Gastrocnemius medialis (tissue), 4 donors: ENCODE data around the gene LRRC45.

ENCODE experiments used
- POLR2A ChIP-seq, 2 donors: fragments of 450-650 bp; IDR thresholded peaks; one replicate each; pipeline ENCODE4 v1.6.1; 2017; ENCODE audit warnings: antibody characterized with exemption in 2 of 2, mild to moderate bottlenecking in 2 of 2, moderate library complexity in 2 of 2
- TF ChIP-seq, protein P1 (sequence below), 5 experiments: fragments of 450-650 bp in 3 of 5; fragments of 200-600 bp in 2 of 5; sonication (generic) in 2 of 5; IDR thresholded peaks in 4 of 5; conservative IDR thresholded peaks in 1 of 5; 1 replicate in 4 of 5; 2 replicates in 1 of 5; pipeline ENCODE4 v1.5.1; 2016 to 2019; ENCODE audit warnings: antibody characterized with exemption in 5 of 5, mild to moderate bottlenecking in 3 of 5, moderate library complexity in 3 of 5

DNA sequence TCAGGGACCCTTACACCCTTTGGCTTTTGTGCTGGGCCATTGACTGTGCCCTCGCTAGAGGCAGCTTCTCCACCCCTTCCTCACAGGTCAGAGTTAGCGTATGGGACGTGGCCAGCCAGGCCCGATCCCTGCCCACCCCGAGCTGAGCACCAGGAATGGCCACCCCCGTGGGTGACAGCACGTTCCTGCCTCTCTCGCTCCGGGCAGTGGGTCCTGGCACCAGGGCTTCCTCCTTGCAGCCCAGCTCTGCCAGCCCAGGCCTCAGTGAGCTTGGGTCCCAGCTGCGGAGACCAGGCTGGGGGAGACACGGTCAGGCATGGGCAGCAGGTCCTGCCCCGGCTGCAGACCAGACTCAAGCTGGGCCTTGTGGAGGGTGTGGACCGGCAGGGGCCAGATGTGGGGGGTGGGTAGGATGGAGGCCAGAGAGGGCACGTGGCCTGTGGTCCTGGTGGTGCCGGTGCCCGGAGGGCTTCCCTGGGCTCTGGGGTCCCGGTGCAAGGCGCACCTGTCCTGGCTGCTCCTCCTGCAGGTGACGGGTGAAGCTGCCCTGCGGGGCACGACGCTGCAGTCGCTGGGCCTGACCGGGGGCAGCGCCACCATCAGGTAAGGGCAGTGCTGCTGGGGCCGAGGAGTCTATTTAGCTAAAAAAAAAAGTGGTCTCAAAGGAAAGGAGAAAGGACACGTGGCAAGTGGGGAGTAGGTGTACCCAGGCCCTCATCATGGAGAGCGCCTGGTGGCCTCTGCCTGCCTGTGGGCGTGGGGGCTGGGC is 27.5 kb upstream of the LRRC45 start:
- TF ChIP-seq, protein P1, sequence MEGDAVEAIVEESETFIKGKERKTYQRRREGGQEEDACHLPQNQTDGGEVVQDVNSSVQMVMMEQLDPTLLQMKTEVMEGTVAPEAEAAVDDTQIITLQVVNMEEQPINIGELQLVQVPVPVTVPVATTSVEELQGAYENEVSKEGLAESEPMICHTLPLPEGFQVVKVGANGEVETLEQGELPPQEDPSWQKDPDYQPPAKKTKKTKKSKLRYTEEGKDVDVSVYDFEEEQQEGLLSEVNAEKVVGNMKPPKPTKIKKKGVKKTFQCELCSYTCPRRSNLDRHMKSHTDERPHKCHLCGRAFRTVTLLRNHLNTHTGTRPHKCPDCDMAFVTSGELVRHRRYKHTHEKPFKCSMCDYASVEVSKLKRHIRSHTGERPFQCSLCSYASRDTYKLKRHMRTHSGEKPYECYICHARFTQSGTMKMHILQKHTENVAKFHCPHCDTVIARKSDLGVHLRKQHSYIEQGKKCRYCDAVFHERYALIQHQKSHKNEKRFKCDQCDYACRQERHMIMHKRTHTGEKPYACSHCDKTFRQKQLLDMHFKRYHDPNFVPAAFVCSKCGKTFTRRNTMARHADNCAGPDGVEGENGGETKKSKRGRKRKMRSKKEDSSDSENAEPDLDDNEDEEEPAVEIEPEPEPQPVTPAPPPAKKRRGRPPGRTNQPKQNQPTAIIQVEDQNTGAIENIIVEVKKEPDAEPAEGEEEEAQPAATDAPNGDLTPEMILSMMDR (IDR thresholded peaks at IDR 0.05 in 4 of 5, conservative IDR thresholded peaks at IDR 0.05 in 1 of 5): no peak
- TF ChIP-seq POLR2A (IDR thresholded peaks at IDR 0.05): no peak
